A673 (cell line): ENCODE results near the gene CADPS2.

Source experiments
- CTCF ChIP-seq: fragments of 300-800, 200-600 bp; sonication (generic); conservative IDR thresholded peaks from 2 replicates; pipeline ENCODE4 v1.5.1; 2017; ENCODE audit warnings: low read depth, mild to moderate bottlenecking, antibody characterized with exemption, low read length, moderate library complexity, mixed read lengths
- EZH2 ChIP-seq: fragments of 200-600 bp; sonication (generic); IDR thresholded peaks from 2 replicates; pipeline ENCODE4 v1.6.1; 2017; ENCODE audit warnings: borderline replicate concordance, low read depth, mild to moderate bottlenecking, mixed read lengths, antibody characterized with exemption, low read length; ENCODE audit not compliant: poor library complexity, severe bottlenecking

DNA sequence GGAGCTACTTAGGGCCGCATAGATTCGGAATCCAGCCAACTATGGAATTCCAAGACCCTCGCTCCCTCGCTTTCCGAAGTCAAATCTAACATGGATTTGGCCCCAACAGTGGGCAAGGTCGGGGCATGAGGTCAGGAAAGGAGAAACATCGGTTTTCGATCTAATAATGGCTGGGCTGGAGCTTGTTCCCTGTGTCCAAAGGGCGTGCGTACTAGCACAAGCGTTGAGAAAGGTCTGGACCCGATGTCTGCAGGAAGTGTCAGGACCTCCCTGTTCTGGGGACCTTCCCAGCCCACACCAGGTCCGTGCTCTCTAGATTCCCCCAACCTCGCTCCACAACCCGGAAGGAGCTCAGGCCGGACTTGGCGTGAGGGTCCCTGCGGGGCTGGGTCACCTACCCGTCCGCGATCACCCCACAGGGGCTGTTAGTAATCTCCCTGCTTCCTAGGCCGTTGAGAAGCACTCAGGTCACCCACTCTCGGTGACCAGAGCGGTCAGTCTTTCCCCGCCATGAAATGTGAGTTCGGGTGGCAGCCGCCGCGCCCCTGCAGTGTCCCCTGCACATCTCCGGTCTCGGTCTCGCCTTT is 586.5 kb downstream of the CADPS2 start:
- TF ChIP-seq CTCF (no peak), EZH2 (no peak)
